H9 (cell line): ENCODE results near the gene SHISA9. TPM values are rescaled to one million over a fixed set of nuclear protein-coding genes. Genes with fewer than 3 reads are reported as not detected.
A peak's percentile ranks its signal among the peaks of the same experiment; 100 is the strongest.

Experiments used
- DNase-seq: peaks from one replicate; pipeline ENCODE4 v3.0.0-alpha.2; 2017
- H2AFZ ChIP-seq: one replicate; pipeline ENCODE4 v1.6.1; 2013; ENCODE audit warnings: mild to moderate bottlenecking, low read length, control low read depth, moderate library complexity
- H2AK5ac ChIP-seq: 2 replicates; pipeline ENCODE4 v1.6.1; 2013; ENCODE audit warnings: low read length, control low read depth, mixed read lengths; ENCODE audit not compliant: insufficient read length
- H2BK120ac ChIP-seq: one replicate; pipeline ENCODE4 v1.6.1; 2013; ENCODE audit warnings: low read depth, mild to moderate bottlenecking, low read length, control low read depth, inconsistent platforms; ENCODE audit not compliant: poor library complexity, severe bottlenecking
- H2BK12ac ChIP-seq: 2 replicates; pipeline ENCODE4 v1.6.1; 2013; ENCODE audit warnings: low read length, control low read depth, mixed read lengths, low read depth; ENCODE audit not compliant: insufficient read length
- H2BK15ac ChIP-seq: 2 replicates; pipeline ENCODE4 v1.6.1; 2013; ENCODE audit warnings: low read depth, low read length, control low read depth
- H2BK20ac ChIP-seq: one replicate; pipeline ENCODE4 v1.6.1; 2013; ENCODE audit warnings: low read depth, mild to moderate bottlenecking, low read length, control low read depth, inconsistent platforms; ENCODE audit not compliant: poor library complexity, severe bottlenecking
- H2BK5ac ChIP-seq: 2 replicates; pipeline ENCODE4 v1.6.1; 2013; ENCODE audit warnings: low read length, control low read depth, mixed read lengths; ENCODE audit not compliant: insufficient read length
- H3K14ac ChIP-seq: 2 replicates; pipeline ENCODE4 v1.6.1; 2013; ENCODE audit warnings: low read length, control low read depth; ENCODE audit not compliant: insufficient read depth
- H3K18ac ChIP-seq: 2 replicates; pipeline ENCODE4 v1.6.1; 2013; ENCODE audit warnings: low read depth, mild to moderate bottlenecking, mixed read lengths, low read length, control low read depth; ENCODE audit not compliant: insufficient read length
- H3K23ac ChIP-seq: 2 replicates; pipeline ENCODE4 v1.6.1; 2013; ENCODE audit warnings: low read length, control low read depth, mixed read lengths, low read depth; ENCODE audit not compliant: insufficient read length
- H3K23me2 ChIP-seq: 2 replicates; pipeline ENCODE4 v1.6.1; 2013; ENCODE audit warnings: low read depth, mild to moderate bottlenecking, mixed read lengths, low read length, control low read depth; ENCODE audit not compliant: insufficient read length, poor library complexity, severe bottlenecking
- H3K27ac ChIP-seq: 2 replicates; pipeline ENCODE4 v1.5.1; 2013; ENCODE audit warnings: low read length, control low read depth, mixed read lengths, low read depth; ENCODE audit not compliant: insufficient read length
- H3K27me3 ChIP-seq: 2 replicates; pipeline ENCODE4 v1.6.1; 2013; ENCODE audit warnings: low read length, control low read depth, inconsistent platforms; ENCODE audit not compliant: insufficient read depth
- H3K4ac ChIP-seq: 2 replicates; pipeline ENCODE4 v1.6.1; 2013; ENCODE audit warnings: low read depth, mild to moderate bottlenecking, control low read depth, inconsistent platforms, low read length, moderate library complexity
- H3K4me1 ChIP-seq: 2 replicates; pipeline ENCODE4 v1.6.1; 2013; ENCODE audit warnings: low read length, control low read depth, inconsistent platforms; ENCODE audit not compliant: insufficient read depth
- H3K4me2 ChIP-seq: 2 replicates; pipeline ENCODE4 v1.6.1; 2013; ENCODE audit warnings: low read length, control low read depth, mixed read lengths; ENCODE audit not compliant: insufficient read length, insufficient read depth
- H3K56ac ChIP-seq: 2 replicates; pipeline ENCODE4 v1.6.1; 2013; ENCODE audit warnings: low read depth, mild to moderate bottlenecking, mixed read lengths, low read length, control low read depth; ENCODE audit not compliant: insufficient read length
- H3K79me1 ChIP-seq: 2 replicates; pipeline ENCODE4 v1.6.1; 2013; ENCODE audit warnings: low read depth, mild to moderate bottlenecking, moderate library complexity, low read length, control low read depth, inconsistent platforms; ENCODE audit not compliant: insufficient read depth, poor library complexity, severe bottlenecking
- H3K79me2 ChIP-seq: 2 replicates; pipeline ENCODE4 v1.6.1; 2013; ENCODE audit warnings: low read length, control low read depth, inconsistent platforms; ENCODE audit not compliant: insufficient read depth
- H3K9ac ChIP-seq: 2 replicates; pipeline ENCODE4 v1.6.1; 2013; ENCODE audit warnings: low read length, control low read depth, mixed read lengths; ENCODE audit not compliant: insufficient read length; ENCODE audit errors: extremely low read depth
- H3K9me3 ChIP-seq: one replicate; pipeline ENCODE4 v1.6.1; 2013; ENCODE audit warnings: low read depth, low read length, inconsistent platforms; ENCODE audit not compliant: control insufficient read depth
- H3T11ph ChIP-seq: one replicate; pipeline ENCODE4 v1.6.1; 2013; ENCODE audit warnings: mild to moderate bottlenecking, low read length, control low read depth, inconsistent platforms
- H4K20me1 ChIP-seq: one replicate; pipeline ENCODE4 v1.6.1; 2013; ENCODE audit not compliant: control insufficient read depth, insufficient read length, insufficient read depth
- H4K5ac ChIP-seq: 2 replicates; pipeline ENCODE4 v1.6.1; 2013; ENCODE audit warnings: low read depth, mild to moderate bottlenecking, mixed read lengths, low read length, control low read depth; ENCODE audit not compliant: insufficient read length
- H4K8ac ChIP-seq: replicated peaks from 2 replicates; pipeline ENCODE4 v1.6.1; 2013; ENCODE audit warnings: low read length, control low read depth, mixed read lengths, low read depth; ENCODE audit not compliant: insufficient read length
- H4K91ac ChIP-seq: 2 replicates; pipeline ENCODE4 v1.6.1; 2013; ENCODE audit warnings: low read depth, mild to moderate bottlenecking, moderate library complexity, mixed read lengths, low read length, control low read depth; ENCODE audit not compliant: insufficient read length
- H3K27ac Mint-ChIP-seq, 3 experiments: 2 replicates in 2 of 3; 3 replicates in 1 of 3; pipeline ENCODE4 v1.8.0; 2020 to 2021; ENCODE audit warnings: mixed read lengths in 3 of 3, mild to moderate bottlenecking in 1 of 3, moderate library complexity in 1 of 3
- H3K27me3 Mint-ChIP-seq: 2 replicates; pipeline ENCODE4 v1.8.0; 2021; ENCODE audit warnings: low read depth, mild to moderate bottlenecking, moderate library complexity, mixed read lengths
- H3K36me3 Mint-ChIP-seq, 3 experiments: 2 replicates in 2 of 3; 3 replicates in 1 of 3; pipeline ENCODE4 v1.8.0; 2020 to 2021; ENCODE audit warnings: low read depth in 3 of 3, mixed read lengths in 3 of 3; ENCODE audit not compliant: insufficient read depth in 1 of 3
- H3K4me1 Mint-ChIP-seq, 2 experiments: 2 replicates each; pipeline ENCODE4 v1.8.0; 2020; ENCODE audit warnings: mixed read lengths in 2 of 2
- H3K4me3 Mint-ChIP-seq, 2 experiments: 2 replicates in 1 of 2; 3 replicates in 1 of 2; pipeline ENCODE4 v1.8.0; 2020 to 2021; ENCODE audit warnings: mild to moderate bottlenecking in 2 of 2, mixed read lengths in 2 of 2, moderate library complexity in 1 of 2
- H3K9me3 Mint-ChIP-seq, 2 experiments: 2 replicates in 1 of 2; 3 replicates in 1 of 2; pipeline ENCODE4 v1.8.0; 2020; ENCODE audit warnings: mild to moderate bottlenecking in 2 of 2, mixed read lengths in 2 of 2, moderate library complexity in 1 of 2
- WGBS: extraction: QIAGEN DNeasy Blood & Tissue Kit; methylation state at CpG from one replicate; pipeline ENCODE4 v1.1.7; 2013; ENCODE audit warnings: missing lambda C conversion rate, low lambda C conversion rate, mixed read lengths; ENCODE audit not compliant: insufficient read length; ENCODE audit errors: extremely low coverage; 5-methylcytosine and 5-hydroxymethylcytosine counted together
- total RNA-seq: library from RNA; stranded (reverse); gene quantifications from 2 replicates; pipeline ENCODE4 v1.2.1, GENCODE V29; 2021
- TF ChIP-seq, protein P1 (sequence below): fragments of 200-600 bp; sonication (generic); conservative IDR thresholded peaks from 3 replicates; pipeline ENCODE4 v1.8.0; 2021; ENCODE audit warnings: antibody characterized with exemption, mild to moderate bottlenecking

SHISA9 gene
- total RNA-seq, 1 experiment from 2014 or later: 7.0 TPM

DNA sequence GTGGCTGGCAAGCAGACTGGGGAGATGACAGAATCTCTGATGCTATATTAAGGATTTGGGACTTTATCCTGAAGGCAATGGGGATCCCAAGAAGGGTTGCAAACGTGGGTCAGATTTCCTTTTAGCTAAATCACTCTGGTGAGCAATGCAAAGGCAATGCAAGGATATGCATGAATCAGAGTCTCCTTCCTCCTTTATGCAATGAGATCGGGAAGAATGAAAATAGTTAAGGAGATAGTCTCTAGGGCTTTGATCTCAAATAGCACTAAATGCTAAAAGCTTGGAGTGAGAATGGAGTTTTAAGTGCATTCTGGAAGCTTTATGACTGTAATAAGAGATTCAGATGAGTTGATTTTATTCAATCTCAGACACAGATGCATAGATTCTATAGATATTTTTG, 27.2 kb upstream of the SHISA9 start:
- WGBS: no CpG with 5 or more reads among the region's 2 CpGs
- Histone ChIP-seq H3K9me3 (no peaks in the 10 kb centered on the region), H3K18ac (no peak overlapping the region), H2BK120ac (no peak overlapping the region), H2AK5ac (no peak overlapping the region), H3K4me2 (peak overlapping the region; percentile 29), H3K79me2 (no peaks in the 10 kb centered on the region), H3K23me2 (no peaks in the 10 kb centered on the region), H3T11ph (no peak overlapping the region), H3K4ac (no peak overlapping the region), H3K79me1 (no peaks in the 10 kb centered on the region), H3K27ac (no peak overlapping the region), H2BK5ac (no peak overlapping the region), H3K4me1 (peaks cover 3% of the 10 kb centered on the region; the same call in 1 of the 2 replicates), H4K5ac (no peak overlapping the region), H3K56ac (no peak overlapping the region), H3K14ac (no peak overlapping the region), H3K9ac (no peak overlapping the region), H3K27me3 (no peaks in the 10 kb centered on the region), H2BK15ac (no peak overlapping the region), H2BK12ac (no peak overlapping the region), H4K91ac (no peak overlapping the region), H4K20me1 (no peaks in the 10 kb centered on the region), H3K23ac (no peak overlapping the region), H2AFZ (no peak overlapping the region), H2BK20ac (no peak overlapping the region), H4K8ac (no peak overlapping the region)
- no peak for DNase-seq
- TF ChIP-seq, protein P1, sequence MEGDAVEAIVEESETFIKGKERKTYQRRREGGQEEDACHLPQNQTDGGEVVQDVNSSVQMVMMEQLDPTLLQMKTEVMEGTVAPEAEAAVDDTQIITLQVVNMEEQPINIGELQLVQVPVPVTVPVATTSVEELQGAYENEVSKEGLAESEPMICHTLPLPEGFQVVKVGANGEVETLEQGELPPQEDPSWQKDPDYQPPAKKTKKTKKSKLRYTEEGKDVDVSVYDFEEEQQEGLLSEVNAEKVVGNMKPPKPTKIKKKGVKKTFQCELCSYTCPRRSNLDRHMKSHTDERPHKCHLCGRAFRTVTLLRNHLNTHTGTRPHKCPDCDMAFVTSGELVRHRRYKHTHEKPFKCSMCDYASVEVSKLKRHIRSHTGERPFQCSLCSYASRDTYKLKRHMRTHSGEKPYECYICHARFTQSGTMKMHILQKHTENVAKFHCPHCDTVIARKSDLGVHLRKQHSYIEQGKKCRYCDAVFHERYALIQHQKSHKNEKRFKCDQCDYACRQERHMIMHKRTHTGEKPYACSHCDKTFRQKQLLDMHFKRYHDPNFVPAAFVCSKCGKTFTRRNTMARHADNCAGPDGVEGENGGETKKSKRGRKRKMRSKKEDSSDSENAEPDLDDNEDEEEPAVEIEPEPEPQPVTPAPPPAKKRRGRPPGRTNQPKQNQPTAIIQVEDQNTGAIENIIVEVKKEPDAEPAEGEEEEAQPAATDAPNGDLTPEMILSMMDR: no peak
- Mint-ChIP-seq H3K27ac (no peak overlapping the region), H3K36me3 (peaks cover 0 to 3% (median 0%) of the 10 kb centered on the region in 3 experiments; a peak in 2 of 7 replicates), H3K27me3 (peaks cover 8% of the 10 kb centered on the region), H3K4me1 (peaks cover 3 to 4% of the 10 kb centered on the region in 2 experiments; a peak in 3 of 4 replicates), H3K4me3 (no peak overlapping the region), H3K9me3 (peaks cover 3% of the 10 kb centered on the region in 2 experiments; a peak in 1 of 5 replicates)
